Measurements from ENCODE around the gene UBAC2. TPM values are rescaled to one million over a fixed set of nuclear protein-coding genes. Genes with fewer than 3 reads are reported as not detected.

UBAC2 gene
- total RNA-seq, 2 experiments from 2014 or later, result 43.4 to 44.9 TPM

GRCh38 chr13:99265821-99266426 lies 65.3 kb downstream of the UBAC2 start:
- Mint-ChIP-seq H3K36me3 (ENCODE audit: low read depth) (peaks cover 7% of the 10 kb centered on the region), H3K4me3 (no peak overlapping the region), H3K27me3 (ENCODE audit: low read depth) (no peaks in the 10 kb centered on the region), H3K4me1 (ENCODE audit: low read depth) (peaks cover 62% of the 10 kb centered on the region), H3K27ac (peak overlapping the region; percentile 86), H3K9me3 (no peaks in the 10 kb centered on the region)
- DNase-seq, result no peak
- CTCF ChIA-PET, result interaction anchor here (0.6 to 11.9 kb wide), 46 partner anchors 9 to 845 kb away, joined by 3 to 302 read pairs (median 4); partner anchors contain the start of gene UBAC2
- intact Hi-C loops (cut with micrococcal nuclease), result loop anchor here (1.0 to 5.0 kb wide), 9 partner anchors 52 to 604 kb away; no protein-coding TSS in a partner anchor

GRCh38 chr13:99266827-99267226 lies 66.2 kb downstream of the UBAC2 start:
- peaks cover 12% of the 10 kb centered on the region for H3K36me3 Mint-ChIP-seq (ENCODE audit: low read depth)
- CTCF ChIA-PET, result interaction anchor here (0.6 to 11.9 kb wide), 31 partner anchors 8 to 615 kb away, joined by 3 to 302 read pairs (median 5); partner anchors contain the start of genes GPR18 and UBAC2
- H3K4me3 Mint-ChIP-seq, result no peak overlapping the region
- DNase-seq, result no peak
- no peaks in the 10 kb centered on the region for H3K27me3 Mint-ChIP-seq (ENCODE audit: low read depth)
- H3K27ac Mint-ChIP-seq, result no peak overlapping the region
- H3K4me1 Mint-ChIP-seq (ENCODE audit: low read depth), result peaks cover 62% of the 10 kb centered on the region
- H3K9me3 Mint-ChIP-seq, result no peaks in the 10 kb centered on the region
- intact Hi-C loops (cut with micrococcal nuclease), result loop anchor here (5.0 kb wide), 3 partner anchors 390 to 605 kb away; no protein-coding TSS in a partner anchor

- peaks cover 20% of the 10 kb centered on the region for H3K36me3 Mint-ChIP-seq (ENCODE audit: low read depth)
- CTCF ChIA-PET, result interaction anchor here (0.9 to 11.9 kb wide), 15 partner anchors 10 to 169 kb away, joined by 3 to 302 read pairs (median 9); partner anchors contain the start of genes GPR18 and UBAC2
- intact Hi-C loops (cut with micrococcal nuclease), result loop anchor here (5.0 kb wide), 3 partner anchors 391 to 606 kb away; no protein-coding TSS in a partner anchor
- H3K27ac Mint-ChIP-seq, result no peak overlapping the region
- H3K27me3 Mint-ChIP-seq (ENCODE audit: low read depth), result no peaks in the 10 kb centered on the region
- peaks cover 68% of the 10 kb centered on the region for H3K4me1 Mint-ChIP-seq (ENCODE audit: low read depth)
- no peak overlapping the region for H3K4me3 Mint-ChIP-seq
- no peak for DNase-seq
- peaks cover 5% of the 10 kb centered on the region for H3K9me3 Mint-ChIP-seq
Observed at GRCh38 chr13:99267927-99268326, 67.3 kb downstream of the UBAC2 start.

GRCh38 chr13:99268822-99269221 lies 68.2 kb downstream of the UBAC2 start:
- DNase-seq, result no peak
- Mint-ChIP-seq H3K4me3 (no peak overlapping the region), H3K27me3 (ENCODE audit: low read depth) (no peaks in the 10 kb centered on the region), H3K4me1 (ENCODE audit: low read depth) (peaks cover 69% of the 10 kb centered on the region), H3K36me3 (ENCODE audit: low read depth) (peaks cover 20% of the 10 kb centered on the region), H3K9me3 (peaks cover 5% of the 10 kb centered on the region), H3K27ac (no peak overlapping the region)
- CTCF ChIA-PET, result interaction anchor here (0.6 to 11.9 kb wide), 45 partner anchors 8 to 237 kb away, joined by 3 to 302 read pairs (median 6); partner anchors contain the start of genes GPR18 and UBAC2
- intact Hi-C loops (cut with micrococcal nuclease), result loop anchor here (1.0 to 5.0 kb wide), 8 partner anchors 82 to 607 kb away; no protein-coding TSS in a partner anchor

GRCh38 chr13:99269627-99270241 lies 69.1 kb downstream of the UBAC2 start:
- H3K36me3 Mint-ChIP-seq (ENCODE audit: low read depth), result peaks cover 25% of the 10 kb centered on the region
- no peak overlapping the region for H3K4me3 Mint-ChIP-seq
- intact Hi-C loops (cut with micrococcal nuclease), result loop anchor here (1.0 to 5.0 kb wide), 11 partner anchors 37 to 607 kb away; partner anchors contain the start of gene GPR183
- H3K4me1 Mint-ChIP-seq (ENCODE audit: low read depth), result peaks cover 69% of the 10 kb centered on the region
- peak overlapping the region; percentile 16 for H3K27ac Mint-ChIP-seq
- CTCF ChIA-PET, result interaction anchor here (0.6 to 11.9 kb wide), 61 partner anchors 9 to 420 kb away, joined by 3 to 302 read pairs (median 5); partner anchors contain the start of genes GPR18, GPR183 and UBAC2
- H3K27me3 Mint-ChIP-seq (ENCODE audit: low read depth), result no peaks in the 10 kb centered on the region
- H3K9me3 Mint-ChIP-seq, result peaks cover 5% of the 10 kb centered on the region
- peak; percentile 44 for DNase-seq

GRCh38 chr13:99270518-99270917 lies 69.9 kb downstream of the UBAC2 start:
- Mint-ChIP-seq H3K4me1 (ENCODE audit: low read depth) (peaks cover 70% of the 10 kb centered on the region), H3K27ac (peak overlapping the region; percentile 16), H3K36me3 (ENCODE audit: low read depth) (peaks cover 28% of the 10 kb centered on the region), H3K27me3 (ENCODE audit: low read depth) (no peaks in the 10 kb centered on the region), H3K4me3 (no peak overlapping the region), H3K9me3 (peaks cover 5% of the 10 kb centered on the region)
- DNase-seq, result no peak
- intact Hi-C loops (cut with micrococcal nuclease), result loop anchor here (1.0 to 2.0 kb wide), 3 partner anchors 36 to 228 kb away; partner anchors contain the start of gene GPR183
- CTCF ChIA-PET, result interaction anchor here (0.6 to 11.9 kb wide), 34 partner anchors 10 to 420 kb away, joined by 3 to 302 read pairs (median 8); partner anchors contain the start of genes GPR183 and UBAC2

- peak overlapping the region; percentile 21 for H3K27ac Mint-ChIP-seq
- H3K4me1 Mint-ChIP-seq (ENCODE audit: low read depth), result peaks cover 73% of the 10 kb centered on the region
- H3K36me3 Mint-ChIP-seq (ENCODE audit: low read depth), result peaks cover 27% of the 10 kb centered on the region
- peaks cover 5% of the 10 kb centered on the region for H3K9me3 Mint-ChIP-seq
- H3K27me3 Mint-ChIP-seq (ENCODE audit: low read depth), result no peaks in the 10 kb centered on the region
- no peak overlapping the region for H3K4me3 Mint-ChIP-seq
- CTCF ChIA-PET, result interaction anchor here (0.6 to 11.9 kb wide), 20 partner anchors 9 to 166 kb away, joined by 3 to 302 read pairs (median 10); partner anchors contain the start of gene UBAC2
- no peak for DNase-seq
- intact Hi-C loops (cut with micrococcal nuclease), result loop anchor here (2.0 kb wide), 1 partner anchor 36 kb away; the partner anchor contains the start of gene GPR183
Observed at GRCh38 chr13:99271249-99271648, 70.6 kb downstream of the UBAC2 start.

- H3K4me3 Mint-ChIP-seq, result no peak overlapping the region
- intact Hi-C loops (cut with micrococcal nuclease), result no loop called here
- H3K4me1 Mint-ChIP-seq (ENCODE audit: low read depth), result peaks cover 77% of the 10 kb centered on the region
- CTCF ChIA-PET, result interaction anchor here (0.6 to 11.9 kb wide), 7 partner anchors 16 to 165 kb away, joined by 3 to 302 read pairs (median 5); no protein-coding TSS in a partner anchor
- peaks cover 27% of the 10 kb centered on the region for H3K36me3 Mint-ChIP-seq (ENCODE audit: low read depth)
- H3K9me3 Mint-ChIP-seq, result peaks cover 5% of the 10 kb centered on the region
- no peaks in the 10 kb centered on the region for H3K27me3 Mint-ChIP-seq (ENCODE audit: low read depth)
- no peak for DNase-seq
- peak overlapping the region; percentile 21 for H3K27ac Mint-ChIP-seq
Observed at GRCh38 chr13:99272481-99272880, 71.8 kb downstream of the UBAC2 start.

- Mint-ChIP-seq H3K9me3 (peaks cover 5% of the 10 kb centered on the region), H3K4me1 (ENCODE audit: low read depth) (peaks cover 82% of the 10 kb centered on the region), H3K4me3 (no peak overlapping the region), H3K27ac (peak overlapping the region; percentile 7), H3K36me3 (ENCODE audit: low read depth) (peaks cover 29% of the 10 kb centered on the region), H3K27me3 (ENCODE audit: low read depth) (no peaks in the 10 kb centered on the region)
- no peak for DNase-seq
- CTCF ChIA-PET, result interaction anchor here (0.7 to 11.9 kb wide), 4 partner anchors 16 to 164 kb away, joined by 3 to 302 read pairs (median 90); no protein-coding TSS in a partner anchor
- intact Hi-C loops (cut with micrococcal nuclease), result loop anchor here (1.0 kb wide), 1 partner anchor 8 kb away; no protein-coding TSS in a partner anchor
Observed at GRCh38 chr13:99273128-99273527, 72.5 kb downstream of the UBAC2 start.

GRCh38 chr13:99275093-99275469 lies 74.4 kb downstream of the UBAC2 start:
- Mint-ChIP-seq H3K27me3 (ENCODE audit: low read depth) (no peaks in the 10 kb centered on the region), H3K4me1 (ENCODE audit: low read depth) (peaks cover 93% of the 10 kb centered on the region), H3K36me3 (ENCODE audit: low read depth) (peaks cover 37% of the 10 kb centered on the region), H3K27ac (peak overlapping the region; percentile 54), H3K4me3 (no peak overlapping the region), H3K9me3 (peaks cover 5% of the 10 kb centered on the region)
- CTCF ChIA-PET, result interaction anchor here (0.6 to 11.9 kb wide), 9 partner anchors 9 to 162 kb away, joined by 3 to 302 read pairs (median 4); no protein-coding TSS in a partner anchor
- intact Hi-C loops (cut with micrococcal nuclease), result loop anchor here (1.0 to 2.0 kb wide), 4 partner anchors 13 to 96 kb away; no protein-coding TSS in a partner anchor
- DNase-seq, result peak; percentile 76

GRCh38 chr13:99276706-99277105 lies 76.1 kb downstream of the UBAC2 start:
- no peak for DNase-seq
- intact Hi-C loops (cut with micrococcal nuclease), result no loop called here
- H3K27me3 Mint-ChIP-seq (ENCODE audit: low read depth), result no peaks in the 10 kb centered on the region
- peaks cover 93% of the 10 kb centered on the region for H3K4me1 Mint-ChIP-seq (ENCODE audit: low read depth)
- CTCF ChIA-PET, result interaction anchor here (11.9 kb wide), 1 partner anchor 160 kb away, joined by 302 read pairs; no protein-coding TSS in a partner anchor
- H3K9me3 Mint-ChIP-seq, result peaks cover 5% of the 10 kb centered on the region
- no peak overlapping the region for H3K4me3 Mint-ChIP-seq
- H3K36me3 Mint-ChIP-seq (ENCODE audit: low read depth), result peaks cover 37% of the 10 kb centered on the region
- no peak overlapping the region for H3K27ac Mint-ChIP-seq
